Measurements from ENCODE around the gene ORAI3. TPM values are rescaled to one million over a fixed set of nuclear protein-coding genes. Genes with fewer than 3 reads are reported as not detected.

The ORAI3 gene
- 10 to 100 TPM in 2 of 4 donors, 1 to 10 TPM in 2; 6.2 to 38.1 (median 8.6) TPM for polyA plus RNA-seq
- long read RNA-seq, donor 1, result 0 reads
- long read RNA-seq, donor 2, partial matches to known transcripts, result 0 of 2 reads
- long read RNA-seq, donor 2, other reads (novel, unspliced or antisense), result 0 of 2 reads
- long read RNA-seq, donor 3, transcript ORAI3-202 (2 exons, 628 nt), result minor isoform, 5 of 14 reads
- long read RNA-seq, donor 3, transcript ORAI3-201 (2 exons, 2,206 nt), result major isoform, 9 of 14 reads
- long read RNA-seq, donor 3, partial matches to known transcripts, result 0 of 14 reads
- long read RNA-seq, donor 3, other reads (novel, unspliced or antisense), result 0 of 14 reads
- long read RNA-seq, donor 4, partial matches to known transcripts, result 0 of 1 reads
- long read RNA-seq, donor 4, other reads (novel, unspliced or antisense), result 0 of 1 reads
- long read RNA-seq, donor 5, partial matches to known transcripts, result 0 of 6 reads
- long read RNA-seq, donor 5, other reads (novel, unspliced or antisense), result 0 of 6 reads
- long read RNA-seq, donor 6, transcript ORAI3-201 (2 exons, 2,206 nt), result major isoform, 5 of 20 reads
- long read RNA-seq, donor 6, partial matches to known transcripts, result 13 of 20 reads
- long read RNA-seq, donor 6, other reads (novel, unspliced or antisense), result 0 of 20 reads
- long read RNA-seq, donor 7, transcript ORAI3-201 (2 exons, 2,206 nt), result major isoform, 14 of 17 reads
- long read RNA-seq, donor 7, partial matches to known transcripts, result 0 of 17 reads
- long read RNA-seq, donor 7, other reads (novel, unspliced or antisense), result 0 of 17 reads
- long read RNA-seq, donor 8, result 0 reads
- long read RNA-seq, donor 9, partial matches to known transcripts, result 0 of 3 reads
- long read RNA-seq, donor 9, other reads (novel, unspliced or antisense), result 0 of 3 reads
- long read RNA-seq, donor 10, transcript ORAI3-201 (2 exons, 2,206 nt), result major isoform, 8 of 10 reads
- long read RNA-seq, donor 10, partial matches to known transcripts, result 0 of 10 reads
- long read RNA-seq, donor 10, other reads (novel, unspliced or antisense), result 0 of 10 reads

DNA sequence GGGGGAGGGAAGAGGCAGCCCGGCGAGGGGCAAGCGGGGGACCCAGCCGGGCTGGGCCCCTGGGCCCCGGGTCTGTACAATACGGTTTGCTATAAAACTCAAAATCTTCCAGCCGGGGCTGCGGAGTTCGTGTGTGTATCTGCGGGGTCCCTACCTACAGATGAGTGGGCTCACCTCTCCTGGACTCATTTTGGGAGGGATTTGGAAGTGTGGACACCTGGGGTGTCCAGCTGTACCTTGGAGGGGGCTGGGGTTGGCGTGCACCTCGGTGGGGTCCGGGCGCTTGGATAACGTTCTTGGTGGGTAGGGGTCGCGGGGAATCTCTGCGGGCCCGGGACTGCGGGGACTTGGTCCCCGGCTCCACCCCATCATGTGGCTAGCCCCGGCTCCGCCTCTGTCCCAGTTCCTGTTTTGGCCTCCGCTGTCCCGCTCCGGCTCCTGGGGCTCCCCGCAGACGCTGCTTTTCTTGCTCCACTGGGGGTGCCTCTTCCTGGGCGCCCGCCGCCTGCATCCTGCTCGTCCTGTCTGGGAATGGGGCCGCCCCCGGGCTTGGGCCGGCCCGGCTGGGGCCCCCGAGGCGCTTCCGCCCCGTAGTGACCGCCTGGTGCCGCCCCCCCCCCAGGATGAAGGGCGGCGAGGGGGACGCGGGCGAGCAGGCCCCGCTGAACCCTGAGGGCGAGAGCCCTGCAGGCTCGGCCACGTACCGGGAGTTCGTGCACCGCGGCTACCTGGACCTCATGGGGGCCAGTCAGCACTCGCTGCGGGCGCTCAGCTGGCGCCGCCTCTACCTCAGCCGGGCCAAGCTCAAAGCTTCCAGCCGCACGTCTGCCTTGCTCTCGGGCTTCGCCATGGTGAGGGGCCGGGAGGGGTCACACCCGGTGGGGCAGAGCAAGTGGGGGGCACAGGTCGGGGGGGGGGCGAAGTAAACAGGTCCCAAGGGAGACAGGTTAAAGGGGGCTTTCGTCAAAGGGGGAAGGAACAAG is at the start of gene ORAI3:
Gene ORAI3, plus strand, starts transcription at position 402 of the 983 bp plus-strand sequence. Its CDS starts 222 bp downstream, at position 624.
- DNase-seq (peak; percentile 65 to 81), FAIRE-seq (no peak)
- no peaks in the 10 kb centered on the region for H3K9me3 ChIP-seq (ENCODE audit: control insufficient read depth in 2 of 2, insufficient read depth in 1 of 2, low read depth in 1 of 2, low read length in 1 of 2)
- no peaks in the 10 kb centered on the region for H3K27me3 ChIP-seq (ENCODE audit: control insufficient read depth in 3 of 3, insufficient read depth in 3 of 3, low read length in 3 of 3)
- peak within 1 kb of the TSS; percentile 60 to 90 (median 82) for H3K4me3 ChIP-seq (ENCODE audit: low read depth in 1 of 3, low read length in 3 of 3)
- H3K27ac ChIP-seq (ENCODE audit: low read depth in 1 of 3, low read length in 2 of 3), result peak within 1 kb of the TSS; percentile 60 to 81 (median 75)
- peaks cover 0 to 54% (median 0%) of the 10 kb centered on the region in 3 donors for H3K36me3 ChIP-seq (ENCODE audit: control insufficient read depth in 3 of 3, insufficient read depth in 2 of 3, low read depth in 1 of 3, low read length in 3 of 3)
- H3K4me1 ChIP-seq (ENCODE audit: control insufficient read depth in 3 of 3, insufficient read depth in 2 of 3, low read depth in 1 of 3, low read length in 2 of 3), result peaks cover 0 to 29% (median 0%) of the 10 kb centered on the region in 3 donors
- WGBS, 3 donors, result 1 to 2% (median 2%) methylated on average over 52 to 70 of the region's 70 CpGs

DNA sequence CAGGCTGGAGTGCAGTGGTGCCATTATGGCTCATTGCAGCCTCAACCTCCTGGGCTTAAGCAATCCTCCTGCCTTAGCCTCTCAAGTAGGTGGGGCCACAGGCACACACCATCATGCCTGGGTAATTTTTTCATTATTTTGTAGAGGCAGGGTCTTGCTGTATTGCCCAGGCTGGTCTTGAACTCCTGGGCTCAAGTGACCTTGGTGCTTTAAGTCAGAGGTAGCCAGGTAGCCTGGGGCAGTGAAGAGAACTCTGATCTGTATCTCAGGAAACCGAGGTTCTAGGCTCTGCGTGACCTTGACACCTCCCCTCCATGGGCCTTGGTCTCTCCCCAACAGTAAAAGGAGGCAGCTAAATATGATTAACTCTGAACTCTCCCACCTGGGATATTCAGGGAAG is 49.1 kb upstream of the ORAI3 start:
- FAIRE-seq (no peak), DNase-seq (no peak)
- H3K27me3 ChIP-seq (ENCODE audit: control insufficient read depth in 3 of 3, insufficient read depth in 3 of 3, low read length in 3 of 3), result no peaks in the 10 kb centered on the region
- peaks cover 0 to 3% (median 0%) of the 10 kb centered on the region in 3 donors for H3K36me3 ChIP-seq (ENCODE audit: control insufficient read depth in 3 of 3, insufficient read depth in 2 of 3, low read depth in 1 of 3, low read length in 3 of 3)
- no peaks in the 10 kb centered on the region for H3K9me3 ChIP-seq (ENCODE audit: control insufficient read depth in 2 of 2, insufficient read depth in 1 of 2, low read depth in 1 of 2, low read length in 1 of 2)
- no peak overlapping the region for H3K27ac ChIP-seq (ENCODE audit: low read depth in 1 of 3, low read length in 2 of 3)
- H3K4me3 ChIP-seq (ENCODE audit: low read depth in 1 of 3, low read length in 3 of 3), result no peak overlapping the region
- H3K4me1 ChIP-seq (ENCODE audit: control insufficient read depth in 3 of 3, insufficient read depth in 2 of 3, low read depth in 1 of 3, low read length in 2 of 3), result peaks cover 2 to 36% (median 9%) of the 10 kb centered on the region in 3 donors
- 54 to 71% (median 57%) methylated on average over 2 of the region's 2 CpGs for WGBS, 3 donors

DNA sequence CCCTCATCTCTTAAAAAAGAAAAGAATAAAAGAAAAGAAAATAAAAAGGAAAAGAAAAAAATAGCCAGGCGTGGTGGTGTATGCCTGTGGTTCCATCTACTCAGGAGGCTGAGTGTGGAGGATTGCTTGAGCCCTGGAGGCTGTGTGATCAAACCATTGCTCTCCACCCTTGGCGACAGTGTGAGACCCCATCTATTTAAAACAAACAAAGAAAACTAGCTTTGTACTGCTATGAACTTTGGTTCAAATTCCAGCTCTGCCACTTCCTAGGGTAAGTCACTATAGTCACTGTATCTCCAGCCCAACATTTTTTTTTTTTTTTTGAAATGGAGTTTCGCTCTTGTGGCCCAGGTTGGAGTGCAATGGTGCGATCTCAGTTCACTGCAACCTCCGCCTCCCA is 48.3 kb upstream of the ORAI3 start:
- no peak overlapping the region for H3K27ac ChIP-seq (ENCODE audit: low read depth in 1 of 3, low read length in 2 of 3)
- no peaks in the 10 kb centered on the region for H3K9me3 ChIP-seq (ENCODE audit: control insufficient read depth in 2 of 2, insufficient read depth in 1 of 2, low read depth in 1 of 2, low read length in 1 of 2)
- FAIRE-seq (no peak), DNase-seq (no peak)
- peaks cover 0 to 3% (median 0%) of the 10 kb centered on the region in 3 donors for H3K36me3 ChIP-seq (ENCODE audit: control insufficient read depth in 3 of 3, insufficient read depth in 2 of 3, low read depth in 1 of 3, low read length in 3 of 3)
- H3K4me3 ChIP-seq (ENCODE audit: low read depth in 1 of 3, low read length in 3 of 3), result no peak overlapping the region
- peaks cover 2 to 28% (median 9%) of the 10 kb centered on the region in 3 donors for H3K4me1 ChIP-seq (ENCODE audit: control insufficient read depth in 3 of 3, insufficient read depth in 2 of 3, low read depth in 1 of 3, low read length in 2 of 3)
- WGBS, 3 donors, result 93 to 97% (median 96%) methylated on average over 5 of the region's 5 CpGs
- no peaks in the 10 kb centered on the region for H3K27me3 ChIP-seq (ENCODE audit: control insufficient read depth in 3 of 3, insufficient read depth in 3 of 3, low read length in 3 of 3)

GRCh38 chr16:30901201-30902028 is 47.5 kb upstream of the ORAI3 start:
- H3K27me3 ChIP-seq (ENCODE audit: control insufficient read depth in 3 of 3, insufficient read depth in 3 of 3, low read length in 3 of 3), result no peaks in the 10 kb centered on the region
- peak overlapping the region; percentile 41 to 81 (median 76) for H3K27ac ChIP-seq (ENCODE audit: low read depth in 1 of 3, low read length in 2 of 3)
- peaks cover 0 to 3% (median 0%) of the 10 kb centered on the region in 3 donors for H3K36me3 ChIP-seq (ENCODE audit: control insufficient read depth in 3 of 3, insufficient read depth in 2 of 3, low read depth in 1 of 3, low read length in 3 of 3)
- peak overlapping the region in 2 of 3 donors; percentile 30 to 73 for H3K4me3 ChIP-seq (ENCODE audit: low read depth in 1 of 3, low read length in 3 of 3)
- H3K9me3 ChIP-seq (ENCODE audit: control insufficient read depth in 2 of 2, insufficient read depth in 1 of 2, low read depth in 1 of 2, low read length in 1 of 2), result no peaks in the 10 kb centered on the region
- 18 to 35% (median 32%) methylated on average over 5 to 6 of the region's 6 CpGs for WGBS, 3 donors
- no peak for FAIRE-seq
- peaks cover 2 to 20% (median 9%) of the 10 kb centered on the region in 3 donors for H3K4me1 ChIP-seq (ENCODE audit: control insufficient read depth in 3 of 3, insufficient read depth in 2 of 3, low read depth in 1 of 3, low read length in 2 of 3)
- DNase-seq, result peak in 1 of 2 donors; percentile 11

GRCh38 chr16:30902029-30902972 is 46.6 kb upstream of the ORAI3 start:
- peak; percentile 62 to 92 for DNase-seq
- no peak for FAIRE-seq

GRCh38 chr16:30903002-30903401 is 45.9 kb upstream of the ORAI3 start:
- Histone ChIP-seq H3K4me3 (ENCODE audit: low read depth in 1 of 3, low read length in 3 of 3) (peak overlapping the region in 1 of 3 donors; percentile 73), H3K36me3 (ENCODE audit: control insufficient read depth in 3 of 3, insufficient read depth in 2 of 3, low read depth in 1 of 3, low read length in 3 of 3) (peaks cover 0 to 3% (median 0%) of the 10 kb centered on the region in 3 donors), H3K4me1 (ENCODE audit: control insufficient read depth in 3 of 3, insufficient read depth in 2 of 3, low read depth in 1 of 3, low read length in 2 of 3) (peaks cover 2 to 13% (median 9%) of the 10 kb centered on the region in 3 donors), H3K9me3 (ENCODE audit: control insufficient read depth in 2 of 2, insufficient read depth in 1 of 2, low read depth in 1 of 2, low read length in 1 of 2) (no peaks in the 10 kb centered on the region), H3K27ac (ENCODE audit: low read depth in 1 of 3, low read length in 2 of 3) (peak overlapping the region; percentile 62 to 87 (median 84)), H3K27me3 (ENCODE audit: control insufficient read depth in 3 of 3, insufficient read depth in 3 of 3, low read length in 3 of 3) (no peaks in the 10 kb centered on the region)
- peak in 1 of 2 donors; percentile 21 for DNase-seq
- FAIRE-seq, result no peak
- WGBS, 3 donors, result 62 to 73% (median 69%) methylated on average over 4 of the region's 4 CpGs

More at GRCh38 chr16:30902029-30902972, 46.6 kb upstream of the ORAI3 start:
- Histone ChIP-seq H3K4me3 (ENCODE audit: low read depth in 1 of 3, low read length in 3 of 3) (peak overlapping the region; percentile 30 to 73 (median 56)), H3K9me3 (ENCODE audit: control insufficient read depth in 2 of 2, insufficient read depth in 1 of 2, low read depth in 1 of 2, low read length in 1 of 2) (no peaks in the 10 kb centered on the region), H3K27me3 (ENCODE audit: control insufficient read depth in 3 of 3, insufficient read depth in 3 of 3, low read length in 3 of 3) (no peaks in the 10 kb centered on the region), H3K27ac (ENCODE audit: low read depth in 1 of 3, low read length in 2 of 3) (peak overlapping the region; percentile 62 to 87 (median 84)), H3K4me1 (ENCODE audit: control insufficient read depth in 3 of 3, insufficient read depth in 2 of 3, low read depth in 1 of 3, low read length in 2 of 3) (peaks cover 2 to 13% (median 9%) of the 10 kb centered on the region in 3 donors), H3K36me3 (ENCODE audit: control insufficient read depth in 3 of 3, insufficient read depth in 2 of 3, low read depth in 1 of 3, low read length in 3 of 3) (peaks cover 0 to 3% (median 0%) of the 10 kb centered on the region in 3 donors)
- WGBS, 3 donors, result 8 to 14% (median 12%) methylated on average over 47 to 99 of the region's 99 CpGs

Measured in small intestine (tissue), 16 donors.